HG02678 (cell line): ENCODE measurements around the gene C1orf226.

Source experiments
- ATAC-seq: cut with Tn5 transposase; IDR thresholded peaks from one replicate; pipeline ENCODE4 v1.9.1; 2021; ENCODE audit warnings: mild to moderate bottlenecking, moderate library complexity; ENCODE audit not compliant: unreplicated experiment

C1orf226 gene

GRCh38 chr1:162365284-162366020 is 16.1 kb upstream of the C1orf226 start:
- ATAC-seq, result no peak

DNA sequence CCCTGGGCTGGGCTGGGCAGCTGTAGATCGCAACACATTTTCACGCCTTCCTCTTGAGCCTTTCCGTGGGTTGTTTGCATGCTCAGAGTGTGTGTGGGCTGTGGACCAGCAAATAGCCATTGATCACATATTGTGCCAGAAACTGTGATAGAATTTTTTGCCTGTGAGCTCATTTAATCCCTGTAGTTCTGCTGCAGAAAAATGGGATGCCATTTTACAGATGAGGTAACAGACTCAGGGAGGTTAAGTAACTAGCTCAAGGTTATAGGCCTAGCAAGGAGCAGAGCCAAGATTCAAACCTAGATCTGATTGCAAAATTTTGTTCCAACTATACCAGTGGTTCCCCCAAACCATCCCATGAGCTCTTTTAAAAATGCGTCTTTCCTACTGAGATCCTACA is 15.4 kb upstream of the C1orf226 start:
- no peak for ATAC-seq

DNA sequence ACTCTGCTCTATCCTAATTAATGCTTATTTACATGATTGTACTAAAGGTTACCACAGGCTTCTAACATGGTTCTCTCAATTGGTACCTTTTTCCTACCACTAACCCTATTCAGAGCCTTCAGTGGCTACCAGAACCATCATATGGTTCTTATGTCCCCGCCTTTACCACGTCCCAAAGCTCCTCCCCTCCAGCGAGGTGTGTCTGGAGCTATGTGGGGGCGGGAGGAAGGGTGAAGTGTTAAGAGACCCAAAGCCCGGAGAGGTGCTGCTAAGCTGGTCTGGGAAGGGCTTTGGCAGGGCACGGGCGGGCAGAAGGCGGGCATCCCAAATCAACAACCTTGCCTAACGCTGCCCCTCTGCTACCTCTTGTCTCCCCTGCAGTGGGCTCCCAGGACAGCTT is 14.9 kb upstream of the C1orf226 start:
- no peak for ATAC-seq

GRCh38 chr1:162367073-162367472 is 14.5 kb upstream of the C1orf226 start:
- no peak for ATAC-seq

GRCh38 chr1:162367772-162368171 is 13.8 kb upstream of the C1orf226 start:
- ATAC-seq, result no peak

- no peak for ATAC-seq
These were observed 13.1 kb upstream of the C1orf226 start for GRCh38 chr1:162368451-162368850.

- ATAC-seq, result no peak
These were observed 12.0 kb upstream of the C1orf226 start for GRCh38 chr1:162369571-162369970.

DNA sequence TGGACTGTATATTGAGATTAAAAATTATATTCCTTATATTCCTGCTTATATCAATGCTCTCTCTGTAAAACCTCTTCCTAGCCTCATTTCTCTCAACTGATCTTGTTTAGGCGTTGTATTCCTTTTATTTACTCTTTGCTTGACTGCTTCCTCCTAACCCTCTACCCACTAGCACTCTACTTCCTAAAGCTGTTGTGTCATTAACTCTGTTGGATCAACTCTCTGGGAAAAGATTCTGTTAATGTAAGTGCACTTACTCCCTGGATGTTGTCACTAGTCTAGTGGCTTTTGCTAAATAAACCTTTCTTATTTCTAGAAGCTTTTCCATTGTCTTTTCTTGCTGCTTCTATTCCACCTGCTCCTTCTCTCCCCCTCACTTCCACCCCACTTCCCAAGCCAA is 11.4 kb upstream of the C1orf226 start:
- no peak for ATAC-seq

DNA sequence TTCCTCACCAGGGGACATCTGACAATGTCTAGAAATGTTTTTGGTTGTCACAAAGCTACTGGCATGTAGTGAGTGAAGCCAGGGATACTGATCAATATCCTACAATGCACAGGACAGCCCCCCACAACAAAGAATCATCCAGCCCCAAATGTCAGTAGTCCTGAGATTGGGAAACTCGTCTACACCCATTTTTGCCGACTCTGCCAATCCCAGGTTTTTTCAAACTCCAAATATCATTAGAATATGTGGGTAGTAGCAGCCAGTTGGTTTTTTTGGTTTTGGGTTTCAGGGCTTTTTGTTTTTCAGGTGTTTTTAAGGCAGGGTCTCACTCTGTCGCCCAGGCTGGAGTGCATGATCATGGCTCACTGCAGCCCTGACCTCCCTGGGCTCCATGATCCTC is 10.8 kb upstream of the C1orf226 start:
- no peak for ATAC-seq

DNA sequence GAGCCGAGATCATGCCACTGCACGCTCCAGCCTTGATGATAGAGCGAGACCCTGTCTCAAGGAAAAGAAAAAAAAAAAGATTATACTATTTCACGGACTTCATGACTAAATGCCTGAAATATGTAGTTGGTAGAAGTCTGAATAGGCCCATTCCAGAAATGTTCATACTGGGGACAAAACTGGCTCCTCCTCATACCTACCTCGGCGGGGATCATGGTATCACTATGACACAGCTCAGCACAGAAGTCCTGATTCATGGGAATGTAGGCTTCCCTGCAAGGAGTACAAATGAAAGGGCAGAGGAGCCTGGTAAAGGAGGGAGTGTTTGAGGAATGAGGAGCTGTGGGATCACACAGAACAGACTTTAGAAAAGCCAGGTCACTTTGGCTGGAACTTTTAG is 9.9 kb upstream of the C1orf226 start:
- ATAC-seq, result no peak

GRCh38 chr1:162372159-162373071 is 9.1 kb upstream of the C1orf226 start:
- no peak for ATAC-seq

GRCh38 chr1:162373072-162373427 is 8.5 kb upstream of the C1orf226 start:
- ATAC-seq, result no peak

DNA sequence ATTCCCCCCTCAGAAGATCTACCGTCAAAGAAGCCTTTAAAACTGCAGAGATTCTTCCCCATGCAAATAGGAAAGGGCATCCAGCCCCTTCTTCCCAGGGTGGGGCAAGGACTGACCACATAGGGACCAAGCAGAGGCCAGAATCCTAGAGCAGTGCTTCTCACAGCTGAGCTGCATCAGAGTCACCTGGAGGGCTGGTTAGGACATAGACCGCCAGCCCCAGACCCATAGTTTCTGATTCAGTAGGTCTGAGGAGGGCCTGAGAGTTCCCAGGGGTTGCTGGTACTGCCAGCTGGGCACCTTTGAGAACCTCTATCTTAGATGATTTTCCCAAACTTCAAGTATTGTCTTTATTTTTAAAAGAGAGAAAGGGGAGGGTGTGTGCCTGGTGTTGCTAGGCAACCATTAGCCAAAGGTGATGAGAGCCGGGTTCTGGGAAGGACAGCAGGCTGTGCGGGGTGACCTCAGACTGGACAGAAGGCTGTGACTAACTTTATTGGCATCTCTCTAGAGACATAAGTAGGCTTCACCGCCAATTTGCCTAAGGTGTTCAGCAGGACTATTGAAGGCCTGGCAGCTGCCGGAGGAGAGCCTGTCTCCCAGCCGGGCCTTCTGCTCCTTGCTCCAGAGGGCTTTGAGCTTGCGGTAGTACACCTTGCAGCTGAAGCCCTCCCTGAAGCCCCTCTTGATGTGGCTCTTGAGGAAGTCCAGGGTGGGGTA is 7.8 kb upstream of the C1orf226 start:
- no peak for ATAC-seq

DNA sequence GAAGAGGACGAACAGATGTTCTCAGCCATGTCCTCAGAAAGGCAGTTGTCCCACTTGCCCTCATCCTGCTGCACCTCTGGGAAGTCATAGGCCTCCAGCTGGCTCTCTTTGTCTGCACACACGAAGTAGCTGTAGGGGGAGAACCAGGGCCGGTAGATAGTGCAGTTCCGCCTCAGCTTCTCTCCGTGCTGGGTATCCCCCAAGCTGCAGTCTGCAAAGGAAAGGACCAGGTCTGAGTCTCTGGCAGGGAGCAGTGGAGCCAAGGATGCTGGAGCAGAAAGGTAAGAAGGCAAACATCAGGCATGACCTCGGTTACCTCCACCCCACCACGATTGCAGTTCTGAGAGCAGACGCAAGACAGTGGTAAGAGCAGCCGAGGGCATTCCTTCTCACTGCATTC is 7.1 kb upstream of the C1orf226 start:
- ATAC-seq, result no peak

DNA sequence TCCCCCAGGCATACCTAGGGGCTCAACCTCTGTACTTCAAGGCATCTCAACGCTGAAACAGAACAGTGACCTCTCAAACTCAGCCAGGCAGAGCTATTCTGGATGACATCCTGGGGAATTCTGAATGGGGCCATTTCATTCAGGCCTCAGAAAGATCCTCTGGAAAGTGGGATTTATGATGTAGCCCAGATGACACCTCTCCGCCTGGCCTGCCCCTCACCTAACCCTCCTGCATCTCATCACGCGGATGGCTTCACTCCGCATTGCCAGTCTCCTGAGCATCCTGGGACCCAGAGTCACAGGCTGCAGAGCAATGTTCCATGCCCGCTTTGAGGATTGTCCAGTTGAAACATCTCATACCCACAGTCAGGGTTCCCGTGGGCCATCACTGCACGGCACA is 6.1 kb upstream of the C1orf226 start:
- no peak for ATAC-seq

- ATAC-seq, result no peak
These were observed 4.8 kb upstream of the C1orf226 start, which contains the start of gene SPATA46 for GRCh38 chr1:162376691-162377090. Gene SPATA46, minus strand, starts transcription at chr1:162376854. Its CDS starts 64 bp downstream, at chr1:162376790.

- ATAC-seq, result no peak
These were observed 1.3 kb upstream of the C1orf226 start for GRCh38 chr1:162380061-162380846.

GRCh38 chr1:162381941-162382750 is 618 bp downstream of the C1orf226 start:
- no peak for ATAC-seq

- no peak for ATAC-seq
These were observed 1.6 kb downstream of the C1orf226 start for GRCh38 chr1:162383091-162383490.

GRCh38 chr1:162383516-162383915 is 2.0 kb downstream of the C1orf226 start:
- ATAC-seq, result no peak
